OCI-LY7 (cell line): Measurements from ENCODE around the gene ELL. TPM values are rescaled to one million over a fixed set of nuclear protein-coding genes. Genes with fewer than 3 reads are reported as not detected.

ENCODE experiments used
- BruUV-seq: library from RNA; stranded (reverse); fragments of 400-500 nt; replicated peaks from 2 replicates; lab custom pipeline; 2021; lab: Mats Ljungman, UMichigan
- CTCF ChIA-PET: fragments of 300-600 bp; sonication (Branson Sonifier 250); formaldehyde crosslinking; loops from one replicate; lab custom pipeline; 2022; ENCODE audit warnings: antibody characterized with exemption; ENCODE audit not compliant: unreplicated experiment; lab: Charles Lee
- POLR2A ChIA-PET: fragments of 300-600 bp; sonication (Branson Sonifier 250); formaldehyde crosslinking; loops from one replicate; lab custom pipeline; 2022; ENCODE audit warnings: antibody characterized with exemption; lab: Charles Lee
- DNase-seq: peaks from one replicate; pipeline ENCODE4 v3.0.0-alpha.2; 2015; ENCODE audit warnings: low spot score
- H2AFZ ChIP-seq: fragments of 200-600 bp; sonication (generic), shearing (Covaris generic); 2 replicates; pipeline ENCODE4 v1.6.1; 2014; ENCODE audit warnings: mild to moderate bottlenecking, antibody characterized with exemption, low read length, moderate library complexity
- H3K27ac ChIP-seq: fragments of 200-600 bp; sonication (generic); 2 replicates; pipeline ENCODE4 v1.5.1; 2014; ENCODE audit warnings: mixed run types, low read depth, mild to moderate bottlenecking, moderate library complexity, low read length, inconsistent platforms; ENCODE audit not compliant: poor library complexity, severe bottlenecking
- H3K36me3 ChIP-seq: fragments of 200-600 bp; sonication (generic); 2 replicates; pipeline ENCODE4 v1.6.1; 2014; ENCODE audit warnings: mild to moderate bottlenecking, antibody characterized with exemption, low read length, moderate library complexity, mixed read lengths; ENCODE audit not compliant: insufficient read depth
- H3K4me1 ChIP-seq: fragments of 200-600 bp; sonication (generic); 2 replicates; pipeline ENCODE4 v1.5.1; 2014; ENCODE audit warnings: mild to moderate bottlenecking, low read length; ENCODE audit not compliant: insufficient read depth, poor library complexity, severe bottlenecking
- H3K4me2 ChIP-seq: fragments of 200-600 bp; sonication (generic); 2 replicates; pipeline ENCODE4 v1.6.1; 2014; ENCODE audit warnings: mild to moderate bottlenecking, low read length
- H3K4me3 ChIP-seq: fragments of 200-600 bp; sonication (generic); 2 replicates; pipeline ENCODE4 v1.5.1; 2014; ENCODE audit warnings: mild to moderate bottlenecking, low read depth, low read length; ENCODE audit not compliant: poor library complexity, severe bottlenecking
- H3K79me2 ChIP-seq: fragments of 200-600 bp; sonication (generic); 2 replicates; pipeline ENCODE4 v1.6.1; 2016; ENCODE audit warnings: low read depth, mild to moderate bottlenecking, low read length, moderate library complexity, mixed read lengths; ENCODE audit not compliant: insufficient read depth
- H3K9me2 ChIP-seq: fragments of 200-600 bp; sonication (generic); 2 replicates; pipeline ENCODE4 v1.6.1; 2016; ENCODE audit warnings: mild to moderate bottlenecking, low read length, mixed read lengths; ENCODE audit not compliant: insufficient read depth
- H3K9me3 ChIP-seq: fragments of 200-600 bp; sonication (generic); 2 replicates; pipeline ENCODE4 v1.6.1; 2014; ENCODE audit warnings: mild to moderate bottlenecking, mixed run types, low read length, mixed read lengths
- H4K20me1 ChIP-seq: fragments of 200-600 bp; sonication (generic); 2 replicates; pipeline ENCODE4 v1.6.1; 2014; ENCODE audit warnings: mild to moderate bottlenecking, antibody characterized with exemption, low read length, moderate library complexity, mixed read lengths; ENCODE audit not compliant: insufficient read depth
- EZH2phosphoT487 ChIP-seq: fragments of 200-600 bp; sonication (generic); IDR thresholded peaks from 2 replicates; pipeline ENCODE4 v1.6.1; 2018; ENCODE audit warnings: low read depth, borderline replicate concordance, mild to moderate bottlenecking, mixed run types, antibody characterized with exemption, low read length, moderate library complexity, mixed read lengths
- intact Hi-C: fragments of 100-400 bp; cut with micrococcal nuclease; formaldehyde crosslinking; loops from one replicate; pipeline ENCODE4 v1.10.0; 2022; ENCODE audit not compliant: unreplicated experiment
- total RNA-seq, 2 experiments: library from RNA; depleted of rRNA in 1 of 2; stranded (reverse); fragments of >200 nt in 1 of 2; shearing (Covaris generic) in 1 of 2; gene quantifications; 2 replicates each; pipeline ENCODE4 v1.2.3, GENCODE V29; 2014 to 2022
- TF ChIP-seq, protein P1 (sequence below): fragments of 200-600 bp; sonication (generic); conservative IDR thresholded peaks from 2 replicates; pipeline ENCODE4 v1.5.1; 2014; ENCODE audit warnings: mild to moderate bottlenecking, antibody characterized with exemption, low read length, moderate library complexity, mixed read lengths

Gene ELL
- total RNA-seq, 2 experiments from 2014 or later: 14.4 to 24.6 TPM

DNA sequence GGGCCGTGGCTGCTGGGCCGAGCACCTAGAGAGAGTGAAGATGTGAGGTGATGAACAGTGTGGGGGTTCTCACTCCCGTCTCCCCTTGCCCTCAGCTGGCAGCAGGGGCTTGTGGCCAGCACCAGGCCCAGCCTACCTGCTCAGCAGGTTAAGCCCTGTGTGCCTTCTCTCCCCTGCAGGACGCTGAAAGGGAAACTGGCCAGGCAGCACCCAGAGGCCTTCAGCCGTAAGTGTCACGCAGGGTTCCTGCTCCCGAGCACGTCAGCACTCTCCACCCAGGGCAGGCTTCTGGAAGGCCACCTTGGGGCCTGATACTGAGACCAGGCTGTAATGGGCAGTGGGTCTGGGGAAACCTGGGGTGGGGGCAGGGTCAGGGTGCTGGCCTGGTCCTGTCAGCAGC lies 45.1 kb upstream of the ELL start:
- intact Hi-C loops: no loop called here
- no peaks in the 10 kb centered on the region for H3K9me2 ChIP-seq
- H2AFZ ChIP-seq: no peak overlapping the region
- peaks cover 81% of the 10 kb centered on the region for H3K36me3 ChIP-seq
- peaks cover 2% of the 10 kb centered on the region for H3K79me2 ChIP-seq
- no peak overlapping the region for H3K4me2 ChIP-seq
- no peaks in the 10 kb centered on the region for H3K9me3 ChIP-seq
- no peaks in the 10 kb centered on the region for H4K20me1 ChIP-seq
- ChIA-PET CTCF (no interaction called here), POLR2A (no interaction called here)
- no TSS peak for BruUV-seq
- DNase-seq: no peak
- H3K4me1 ChIP-seq: peaks cover 8% of the 10 kb centered on the region
- no peak overlapping the region for H3K4me3 ChIP-seq
- TF ChIP-seq, protein P1, sequence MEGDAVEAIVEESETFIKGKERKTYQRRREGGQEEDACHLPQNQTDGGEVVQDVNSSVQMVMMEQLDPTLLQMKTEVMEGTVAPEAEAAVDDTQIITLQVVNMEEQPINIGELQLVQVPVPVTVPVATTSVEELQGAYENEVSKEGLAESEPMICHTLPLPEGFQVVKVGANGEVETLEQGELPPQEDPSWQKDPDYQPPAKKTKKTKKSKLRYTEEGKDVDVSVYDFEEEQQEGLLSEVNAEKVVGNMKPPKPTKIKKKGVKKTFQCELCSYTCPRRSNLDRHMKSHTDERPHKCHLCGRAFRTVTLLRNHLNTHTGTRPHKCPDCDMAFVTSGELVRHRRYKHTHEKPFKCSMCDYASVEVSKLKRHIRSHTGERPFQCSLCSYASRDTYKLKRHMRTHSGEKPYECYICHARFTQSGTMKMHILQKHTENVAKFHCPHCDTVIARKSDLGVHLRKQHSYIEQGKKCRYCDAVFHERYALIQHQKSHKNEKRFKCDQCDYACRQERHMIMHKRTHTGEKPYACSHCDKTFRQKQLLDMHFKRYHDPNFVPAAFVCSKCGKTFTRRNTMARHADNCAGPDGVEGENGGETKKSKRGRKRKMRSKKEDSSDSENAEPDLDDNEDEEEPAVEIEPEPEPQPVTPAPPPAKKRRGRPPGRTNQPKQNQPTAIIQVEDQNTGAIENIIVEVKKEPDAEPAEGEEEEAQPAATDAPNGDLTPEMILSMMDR: no peak
- TF ChIP-seq EZH2phosphoT487: no peak
- H3K27ac ChIP-seq: no peak overlapping the region

DNA sequence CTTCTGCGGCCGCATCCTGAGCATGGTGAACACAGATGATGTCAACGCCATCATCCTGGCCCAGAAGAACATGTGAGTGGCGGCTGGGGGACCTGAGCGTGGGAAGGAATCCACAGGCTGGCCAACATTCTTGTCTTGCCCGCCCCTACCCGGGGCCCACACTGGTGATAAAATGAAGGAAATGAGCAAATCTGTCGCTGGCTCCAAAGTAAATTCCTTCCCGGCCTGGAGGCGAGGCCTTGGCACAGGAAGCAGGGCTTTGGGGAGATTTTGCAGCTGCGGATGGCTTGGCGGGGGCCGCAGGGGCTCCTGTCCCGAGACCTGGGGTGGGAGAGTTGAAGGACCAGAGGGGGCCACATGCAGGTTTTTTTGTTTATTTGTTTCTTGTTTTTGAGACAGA lies 40.2 kb upstream of the ELL start:
- intact Hi-C loops: no loop called here
- H3K9me2 ChIP-seq: no peaks in the 10 kb centered on the region
- peaks cover 52% of the 10 kb centered on the region for H3K36me3 ChIP-seq
- TF ChIP-seq EZH2phosphoT487: no peak
- TF ChIP-seq, protein P1: no peak
- H3K4me3 ChIP-seq: no peak overlapping the region
- 0 out of 2 replicates have a peak, but pooled peaks cover 6% of the 10 kb centered on the region for H4K20me1 ChIP-seq
- H3K27ac ChIP-seq: no peak overlapping the region
- BruUV-seq: no TSS peak
- no peaks in the 10 kb centered on the region for H3K9me3 ChIP-seq
- DNase-seq: no peak
- ChIA-PET POLR2A (interaction anchor here (0.6 kb wide), 1 partner anchor 418 kb away, joined by 6 read pairs; no protein-coding TSS in a partner anchor), CTCF (no interaction called here)
- no peak overlapping the region for H3K4me2 ChIP-seq
- peaks cover 23% of the 10 kb centered on the region for H3K79me2 ChIP-seq
- peaks cover 16% of the 10 kb centered on the region for H3K4me1 ChIP-seq
- H2AFZ ChIP-seq: no peak overlapping the region

DNA sequence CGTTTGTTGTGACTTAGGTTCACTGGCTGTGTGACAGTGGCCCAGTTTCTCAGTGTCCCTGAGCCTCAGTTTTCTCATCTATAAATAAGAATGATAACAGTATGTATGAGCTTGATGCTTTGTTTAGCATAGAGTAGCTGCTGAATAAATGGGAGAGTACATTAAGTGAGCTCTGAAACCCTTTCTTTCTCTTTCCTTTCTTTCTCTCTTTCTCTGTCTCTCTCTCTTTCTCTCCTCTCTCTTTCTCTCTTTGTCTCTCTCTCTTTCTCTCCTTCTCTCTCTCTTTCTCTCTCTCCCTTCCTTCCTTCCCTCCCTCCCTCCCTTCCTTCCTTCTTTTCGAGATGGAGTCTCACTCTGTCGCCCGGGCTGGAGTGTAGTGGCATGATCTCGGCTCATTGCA lies 37.8 kb upstream of the ELL start:
- no peak for TF ChIP-seq EZH2phosphoT487
- TF ChIP-seq, protein P1: no peak
- H3K36me3 ChIP-seq: peaks cover 28% of the 10 kb centered on the region
- 0 out of 2 replicates have a peak, but pooled peaks cover 6% of the 10 kb centered on the region for H4K20me1 ChIP-seq
- H3K9me3 ChIP-seq: no peaks in the 10 kb centered on the region
- H3K9me2 ChIP-seq: no peaks in the 10 kb centered on the region
- intact Hi-C loops: no loop called here
- no peak for DNase-seq
- H3K4me2 ChIP-seq: peak overlapping the region; percentile 99
- peaks cover 29% of the 10 kb centered on the region for H3K4me1 ChIP-seq
- no peak overlapping the region for H3K27ac ChIP-seq
- H3K79me2 ChIP-seq: peaks cover 25% of the 10 kb centered on the region
- H2AFZ ChIP-seq: no peak overlapping the region
- CTCF ChIA-PET: no interaction called here
- BruUV-seq: no TSS peak
- no peak overlapping the region for H3K4me3 ChIP-seq
- POLR2A ChIA-PET: interaction anchor here (0.6 to 2.8 kb wide), 4 partner anchors 16 to 69 kb away, joined by 3 to 13 read pairs (median 5); partner anchors contain the start of gene REX1BD
